Measurements from ENCODE around the gene PCDHGA6. TPM values are rescaled to one million over a fixed set of nuclear protein-coding genes. Genes with fewer than 3 reads are reported as not detected.

PCDHGA6 gene
- total and polyA plus RNA-seq, 12 donors, result 1.2 to 10.6 (median 8.1) TPM

DNA sequence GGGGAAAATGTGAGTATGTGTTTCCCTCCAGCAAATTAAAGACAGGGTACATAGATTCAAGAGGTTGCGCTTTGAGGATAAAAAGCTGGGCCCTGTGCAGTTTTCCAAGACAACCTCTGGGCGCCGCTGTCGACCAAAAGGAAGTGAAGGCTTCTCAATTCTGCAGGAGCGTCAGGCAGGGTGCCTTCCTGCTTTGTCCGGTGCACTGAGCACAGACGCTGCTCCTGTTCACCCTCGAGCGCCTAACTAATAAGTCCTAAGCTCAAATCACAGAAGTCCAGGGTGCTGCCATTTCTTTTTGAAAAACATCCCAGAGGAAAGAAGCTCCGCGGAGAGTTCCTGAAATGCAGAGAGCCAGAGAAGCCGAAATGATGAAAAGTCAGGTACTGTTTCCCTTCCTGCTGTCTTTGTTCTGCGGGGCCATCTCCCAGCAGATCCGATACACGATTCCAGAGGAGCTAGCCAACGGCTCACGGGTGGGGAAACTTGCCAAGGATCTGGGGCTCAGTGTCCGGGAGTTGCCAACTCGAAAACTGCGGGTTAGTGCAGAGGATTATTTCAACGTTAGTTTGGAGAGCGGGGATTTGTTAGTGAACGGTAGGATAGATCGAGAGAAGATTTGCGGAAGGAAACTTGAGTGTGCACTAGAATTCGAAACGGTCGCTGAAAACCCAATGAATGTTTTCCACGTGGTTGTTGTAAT is 23.6 kb upstream of the PCDHGA6 start, which contains the start of gene PCDHGB1:
Gene PCDHGB1 (plus strand): TSS at position 183 of the 703 bp plus-strand sequence. CDS start 162 bp downstream, at position 345.
- peaks cover 0 to 96% (median 39%) of the 10 kb centered on the region in 11 donors for H3K9me3 ChIP-seq
- H3K4me3 ChIP-seq, result peak within 1 kb of the TSS in 8 of 10 donors; percentile 1 to 34 (median 26)
- intact Hi-C loops (cut with DNase I), result loop anchor here in 3 of 10 donors (5.0 to 10.0 kb wide), 3 partner anchors 42 to 215 kb away; partner anchors contain the start of genes PCDHGA8 (in 1 of the 3), PCDHGA9 (in 1 of the 3) and PCDHGB6 (in 1 of the 3)
- peaks cover 0 to 29% (median 0%) of the 10 kb centered on the region in 7 donors for H3K27me3 ChIP-seq
- ATAC-seq (peak; percentile 50 to 88 (median 72)), DNase-seq (peak; percentile 52 to 60)
- peaks cover 0 to 34% (median 0%) of the 10 kb centered on the region in 9 donors for H3K36me3 ChIP-seq
- WGBS, 2 donors, result 21 to 24% methylated on average over 29 of the region's 29 CpGs
- peaks cover 0 to 36% (median 4%) of the 10 kb centered on the region in 9 donors for H3K4me1 ChIP-seq
- H3K27ac ChIP-seq, result peak within 1 kb of the TSS in 1 of 10 donors; percentile 5
- TF ChIP-seq, protein P1, sequence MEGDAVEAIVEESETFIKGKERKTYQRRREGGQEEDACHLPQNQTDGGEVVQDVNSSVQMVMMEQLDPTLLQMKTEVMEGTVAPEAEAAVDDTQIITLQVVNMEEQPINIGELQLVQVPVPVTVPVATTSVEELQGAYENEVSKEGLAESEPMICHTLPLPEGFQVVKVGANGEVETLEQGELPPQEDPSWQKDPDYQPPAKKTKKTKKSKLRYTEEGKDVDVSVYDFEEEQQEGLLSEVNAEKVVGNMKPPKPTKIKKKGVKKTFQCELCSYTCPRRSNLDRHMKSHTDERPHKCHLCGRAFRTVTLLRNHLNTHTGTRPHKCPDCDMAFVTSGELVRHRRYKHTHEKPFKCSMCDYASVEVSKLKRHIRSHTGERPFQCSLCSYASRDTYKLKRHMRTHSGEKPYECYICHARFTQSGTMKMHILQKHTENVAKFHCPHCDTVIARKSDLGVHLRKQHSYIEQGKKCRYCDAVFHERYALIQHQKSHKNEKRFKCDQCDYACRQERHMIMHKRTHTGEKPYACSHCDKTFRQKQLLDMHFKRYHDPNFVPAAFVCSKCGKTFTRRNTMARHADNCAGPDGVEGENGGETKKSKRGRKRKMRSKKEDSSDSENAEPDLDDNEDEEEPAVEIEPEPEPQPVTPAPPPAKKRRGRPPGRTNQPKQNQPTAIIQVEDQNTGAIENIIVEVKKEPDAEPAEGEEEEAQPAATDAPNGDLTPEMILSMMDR (IDR thresholded peaks at IDR 0.05), result peak in 8 of 9 donors; percentile 21 to 62 (median 54)

DNA sequence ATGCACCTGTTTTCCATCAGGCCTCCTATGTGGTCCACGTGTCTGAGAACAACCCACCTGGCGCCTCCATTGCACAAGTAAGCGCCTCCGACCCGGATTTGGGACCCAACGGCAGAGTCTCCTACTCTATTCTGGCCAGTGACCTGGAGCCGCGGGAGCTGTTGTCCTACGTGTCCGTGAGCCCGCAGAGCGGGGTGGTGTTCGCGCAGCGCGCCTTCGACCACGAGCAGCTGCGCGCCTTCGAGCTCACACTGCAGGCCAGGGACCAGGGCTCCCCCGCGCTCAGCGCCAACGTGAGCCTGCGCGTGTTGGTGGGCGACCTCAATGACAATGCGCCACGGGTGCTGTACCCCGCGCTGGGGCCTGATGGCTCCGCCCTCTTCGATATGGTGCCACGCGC is 22.1 kb upstream of the PCDHGA6 start:
- WGBS, 2 donors, result 35 to 41% methylated on average over 31 to 32 of the region's 36 CpGs
- Histone ChIP-seq H3K9me3 (peaks cover 0 to 98% (median 47%) of the 10 kb centered on the region in 11 donors), H3K4me3 (no peak overlapping the region), H3K27ac (no peak overlapping the region), H3K27me3 (peaks cover 0 to 37% (median 0%) of the 10 kb centered on the region in 7 donors), H3K4me1 (peaks cover 0 to 38% (median 5%) of the 10 kb centered on the region in 9 donors), H3K36me3 (peaks cover 0 to 44% (median 0%) of the 10 kb centered on the region in 9 donors)
- no peak for ATAC-seq
- intact Hi-C loops (cut with DNase I), result loop anchor here in 2 of 10 donors (5.0 to 10.0 kb wide), 2 partner anchors 41 to 53 kb away; partner anchors contain the start of genes PCDHGA8 (in 1 of the 2), PCDHGA9 (in 1 of the 2) and PCDHGB6 (in 1 of the 2)
- TF ChIP-seq, protein P1 (IDR thresholded peaks at IDR 0.05), result no peak
- DNase-seq, result no peak

DNA sequence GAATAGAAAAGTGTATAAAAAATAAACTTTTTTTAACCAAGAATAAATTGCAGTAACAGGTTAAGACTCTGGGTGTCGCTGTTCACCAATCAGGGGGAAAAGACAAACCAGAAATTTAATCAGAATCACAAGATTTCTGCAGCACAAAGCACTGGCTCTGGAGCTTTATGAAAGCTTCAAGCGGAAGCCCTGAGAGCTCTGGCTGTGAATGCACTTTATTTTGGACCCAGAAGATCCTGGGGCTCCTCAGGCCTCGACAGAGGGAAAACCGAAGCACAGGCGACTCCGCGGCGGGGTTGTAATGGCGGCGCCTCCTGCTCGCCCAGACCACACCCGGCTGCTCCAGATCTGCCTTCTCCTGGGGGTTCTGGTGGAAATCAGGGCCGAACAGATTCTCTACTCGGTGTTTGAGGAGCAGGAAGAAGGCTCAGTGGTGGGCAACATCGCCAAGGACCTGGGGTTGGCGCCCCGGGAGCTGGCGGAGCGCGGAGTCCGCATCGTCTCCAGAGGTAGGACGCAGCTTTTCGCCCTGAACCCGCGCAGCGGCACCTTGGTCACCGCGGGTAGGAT is 18.7 kb upstream of the PCDHGA6 start, which contains the start of gene PCDHGA4:
Gene PCDHGA4 (plus strand): TSS at position 122 of the 570 bp plus-strand sequence. CDS start 87 bp downstream, at position 209.
- Histone ChIP-seq H3K4me3 (peak within 1 kb of the TSS in 8 of 10 donors; percentile 2 to 40 (median 34)), H3K27ac (no peak within 1 kb of the TSS), H3K9me3 (peaks cover 0 to 98% (median 49%) of the 10 kb centered on the region in 11 donors), H3K27me3 (peaks cover 0 to 45% (median 0%) of the 10 kb centered on the region in 7 donors), H3K36me3 (peaks cover 0 to 44% (median 0%) of the 10 kb centered on the region in 9 donors), H3K4me1 (peaks cover 0 to 34% (median 4%) of the 10 kb centered on the region in 9 donors)
- WGBS, 2 donors, result 18 to 21% methylated on average over 29 of the region's 29 CpGs
- intact Hi-C loops (cut with DNase I), result loop anchor here in 2 of 10 donors (5.0 to 10.0 kb wide), 2 partner anchors 37 to 50 kb away; partner anchors contain the start of genes PCDHGA8 (in 1 of the 2), PCDHGA9 (in 1 of the 2) and PCDHGB6 (in 1 of the 2)
- ATAC-seq, result no peak
- no peak for DNase-seq
- TF ChIP-seq, protein P1 (IDR thresholded peaks at IDR 0.05), result peak; percentile 13 to 61 (median 49)

DNA sequence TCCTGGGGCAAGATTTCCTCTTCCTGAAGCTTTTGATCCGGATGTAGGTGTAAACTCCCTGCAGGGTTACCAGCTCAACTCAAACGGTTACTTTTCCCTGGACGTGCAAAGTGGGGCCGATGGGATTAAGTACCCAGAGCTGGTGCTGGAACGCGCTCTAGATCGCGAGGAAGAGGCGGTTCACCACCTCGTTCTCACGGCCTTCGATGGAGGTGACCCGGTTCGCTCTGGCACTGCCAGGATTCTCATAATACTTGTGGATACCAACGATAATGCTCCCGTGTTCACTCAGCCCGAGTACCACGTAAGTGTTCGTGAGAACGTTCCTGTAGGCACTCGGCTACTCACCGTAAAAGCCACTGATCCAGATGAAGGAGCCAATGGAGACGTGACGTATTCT is 18.1 kb upstream of the PCDHGA6 start:
- DNase-seq (no peak), ATAC-seq (no peak)
- TF ChIP-seq, protein P1 (IDR thresholded peaks at IDR 0.05), result no peak
- Histone ChIP-seq H3K9me3 (peaks cover 0 to 98% (median 51%) of the 10 kb centered on the region in 11 donors), H3K27me3 (peaks cover 0 to 45% (median 0%) of the 10 kb centered on the region in 7 donors), H3K4me3 (peak overlapping the region in 6 of 10 donors; percentile 2 to 40 (median 34)), H3K27ac (no peak overlapping the region), H3K36me3 (peaks cover 0 to 38% (median 0%) of the 10 kb centered on the region in 9 donors), H3K4me1 (peaks cover 0 to 38% (median 4%) of the 10 kb centered on the region in 9 donors)
- 44 to 52% methylated on average over 24 of the region's 24 CpGs for WGBS, 2 donors
- intact Hi-C loops (cut with DNase I), result loop anchor here in 1 of 10 donors (10.0 kb wide), 1 partner anchor 49 kb away; the partner anchor contains the start of genes PCDHGA9 and PCDHGB6
